Measurements from ENCODE around the gene TRPM2. TPM values are rescaled to one million over a fixed set of nuclear protein-coding genes. Genes with fewer than 3 reads are reported as not detected.
"Not testable (repeated sequence)": the region's sequence is repeated elsewhere in the genome, so short reads cannot be mapped to it uniquely, and the experiment has no call there.

Gene TRPM2
- total RNA-seq, 1 donor from 2014 or later, result 1.6 TPM

DNA sequence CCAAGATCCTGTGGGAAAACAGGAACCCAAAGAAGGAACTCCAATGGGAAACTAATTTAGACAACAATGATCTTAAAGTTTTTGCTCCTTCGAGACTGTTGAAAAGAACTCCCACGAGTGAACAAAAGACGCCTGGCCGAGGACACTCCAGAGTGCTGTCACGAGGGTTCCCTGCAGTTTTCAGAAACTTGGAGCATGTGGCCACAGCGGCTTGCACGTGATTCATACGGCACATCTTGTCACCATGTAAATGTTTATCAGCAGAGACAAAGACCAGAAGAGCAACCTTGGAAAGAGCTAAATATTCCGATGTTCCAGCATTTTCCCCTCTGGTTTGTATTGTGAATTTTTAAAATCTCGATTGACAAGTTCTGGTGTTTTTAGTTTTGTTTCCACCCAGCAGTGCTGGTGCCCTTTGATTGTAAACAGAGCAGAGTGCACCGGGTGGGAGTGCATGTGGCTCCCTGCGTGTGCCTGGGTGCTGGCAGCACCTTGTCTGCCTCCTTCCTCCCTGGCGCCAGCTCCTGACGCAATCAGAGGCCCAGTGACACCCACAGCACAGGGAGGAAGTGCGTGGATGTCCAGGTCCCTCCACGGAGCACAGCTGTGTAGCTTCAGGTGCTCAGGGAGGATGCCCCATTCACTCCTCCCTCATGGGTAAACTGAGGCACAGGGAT lies 124.8 kb downstream of the TRPM2 start:
- Histone ChIP-seq H3K4me3 (ENCODE audit: low read length in 3 of 3) (no peak overlapping the region), H3K9ac (ENCODE audit: low read depth in 1 of 3, low read length in 3 of 3) (no peak overlapping the region), H3K9me3 (ENCODE audit: control insufficient read depth in 3 of 3, low read length in 3 of 3) (no peaks in the 10 kb centered on the region), H3K36me3 (ENCODE audit: control insufficient read depth in 3 of 3, insufficient read depth in 3 of 3, low read length in 3 of 3) (no peaks in the 10 kb centered on the region), H3K4me1 (ENCODE audit: control insufficient read depth in 3 of 3, insufficient read depth in 3 of 3, low read length in 3 of 3) (peaks cover 0 to 4% (median 0%) of the 10 kb centered on the region in 3 donors), H3K27ac (ENCODE audit: low read depth, low read length) (no peak overlapping the region), H3K27me3 (ENCODE audit: control insufficient read depth in 3 of 3, insufficient read depth in 3 of 3, low read length in 3 of 3) (peaks cover 0 to 23% (median 13%) of the 10 kb centered on the region in 3 donors)

DNA sequence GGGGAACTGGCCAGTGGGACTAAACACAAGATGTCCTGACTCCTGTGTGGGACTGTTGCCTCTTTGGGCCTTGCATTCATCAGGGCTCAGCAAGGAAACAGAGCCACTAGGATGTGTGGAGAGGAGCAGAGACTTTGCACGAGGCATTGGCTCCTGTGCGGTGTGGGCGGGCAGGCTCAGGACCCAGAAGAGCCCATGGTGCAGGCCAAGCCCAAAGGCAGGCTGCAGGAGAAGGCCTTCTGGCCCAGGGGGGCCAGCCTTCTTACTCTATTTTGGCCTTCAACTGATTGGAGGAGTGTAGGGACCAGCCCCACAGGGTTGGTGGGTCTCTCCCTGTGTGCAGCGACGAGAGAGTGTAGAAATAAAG lies 125.4 kb downstream of the TRPM2 start:
- Histone ChIP-seq H3K36me3 (ENCODE audit: control insufficient read depth in 3 of 3, insufficient read depth in 3 of 3, low read length in 3 of 3) (no peaks in the 10 kb centered on the region), H3K9ac (ENCODE audit: low read depth in 1 of 3, low read length in 3 of 3) (no peak overlapping the region), H3K4me1 (ENCODE audit: control insufficient read depth in 3 of 3, insufficient read depth in 3 of 3, low read length in 3 of 3) (peaks cover 0 to 4% (median 0%) of the 10 kb centered on the region in 3 donors), H3K27ac (ENCODE audit: low read depth, low read length) (no peak overlapping the region), H3K4me3 (ENCODE audit: low read length in 3 of 3) (no peak overlapping the region), H3K27me3 (ENCODE audit: control insufficient read depth in 3 of 3, insufficient read depth in 3 of 3, low read length in 3 of 3) (peaks cover 3 to 25% (median 18%) of the 10 kb centered on the region in 3 donors), H3K9me3 (ENCODE audit: control insufficient read depth in 3 of 3, low read length in 3 of 3) (no peaks in the 10 kb centered on the region)

DNA sequence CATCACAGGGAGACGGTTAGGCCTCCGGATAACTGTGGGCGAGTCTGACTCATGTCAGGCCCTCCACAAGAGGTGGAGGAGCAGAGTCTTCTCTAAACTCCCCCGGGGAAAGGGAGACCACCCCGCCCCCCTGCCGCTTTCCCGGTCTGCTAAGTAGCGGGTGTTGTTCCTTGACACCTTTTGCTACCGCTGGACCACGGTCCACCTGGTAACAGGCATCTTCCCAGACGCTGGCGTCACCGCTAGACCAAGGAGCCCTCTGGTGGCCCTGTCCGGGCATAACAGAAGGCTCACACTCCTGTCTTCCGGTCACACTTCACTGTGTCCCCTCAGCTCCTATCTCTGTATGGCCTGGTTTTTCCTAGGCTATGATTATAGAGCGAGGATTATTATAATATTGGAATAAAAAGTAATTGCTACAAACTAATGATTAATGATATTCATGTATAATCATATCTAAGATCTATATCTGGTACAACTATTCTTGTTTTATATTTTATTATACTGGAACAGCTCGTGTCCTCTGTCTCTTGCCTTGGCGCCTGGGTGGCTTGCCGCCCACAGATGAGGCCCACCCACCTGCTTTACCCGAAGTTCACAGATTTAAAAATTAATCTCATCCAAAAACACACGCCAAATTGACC lies 126.3 kb downstream of the TRPM2 start:
- not testable (repeated sequence) for H3K9me3 ChIP-seq (ENCODE audit: control insufficient read depth in 3 of 3, low read length in 3 of 3); H3K9ac ChIP-seq (ENCODE audit: low read depth in 1 of 3, low read length in 3 of 3); H3K36me3 ChIP-seq (ENCODE audit: control insufficient read depth in 3 of 3, insufficient read depth in 3 of 3, low read length in 3 of 3); H3K4me3 ChIP-seq (ENCODE audit: low read length in 3 of 3); H3K27ac ChIP-seq (ENCODE audit: low read depth, low read length); H3K4me1 ChIP-seq (ENCODE audit: control insufficient read depth in 3 of 3, insufficient read depth in 3 of 3, low read length in 3 of 3)
- peaks cover 8 to 22% (median 21%) of the 10 kb centered on the region in 3 donors for H3K27me3 ChIP-seq (ENCODE audit: control insufficient read depth in 3 of 3, insufficient read depth in 3 of 3, low read length in 3 of 3)

DNA sequence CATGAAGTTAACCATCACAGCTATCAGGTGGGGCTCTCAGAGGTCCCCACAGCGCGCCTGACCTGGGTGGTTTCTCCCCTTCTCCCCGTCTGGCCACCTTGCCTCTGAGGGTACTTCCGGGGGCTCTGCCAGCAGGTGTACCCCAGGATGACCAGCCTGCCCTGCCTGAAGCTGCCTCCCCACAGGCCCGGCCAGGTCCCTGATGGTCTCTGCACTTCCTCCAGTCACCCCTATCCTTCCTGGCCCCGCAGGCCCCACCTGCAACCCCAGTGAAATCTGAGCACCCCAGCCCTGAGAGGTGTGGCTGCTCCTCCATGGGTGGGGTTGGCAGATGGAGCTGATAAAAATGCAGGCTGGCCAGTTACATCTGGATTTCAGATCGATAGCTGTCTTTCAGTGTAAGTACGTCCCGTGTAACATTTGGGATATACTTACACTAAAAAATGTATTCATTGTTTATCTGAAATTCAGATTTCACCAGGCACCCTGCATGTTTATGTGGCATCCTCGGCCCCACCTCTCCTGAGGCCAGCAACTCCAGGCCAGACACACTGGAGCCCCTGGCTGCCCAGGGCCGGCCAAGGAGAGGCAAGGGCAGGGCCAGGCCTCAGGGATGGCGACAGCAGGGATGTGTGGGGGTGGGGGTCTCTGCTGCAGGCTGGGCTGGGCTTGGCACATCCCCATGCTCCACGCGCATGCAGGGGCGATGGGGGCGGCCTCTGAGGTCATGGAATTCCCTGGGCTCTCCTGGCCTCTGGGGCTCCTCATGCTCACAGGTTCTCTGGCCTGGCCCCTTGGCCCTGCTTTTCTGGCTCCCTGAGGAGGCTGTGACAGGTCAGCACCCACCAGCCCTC lies 127.0 kb downstream of the TRPM2 start:
- H3K9me3 ChIP-seq (ENCODE audit: control insufficient read depth in 3 of 3, low read length in 3 of 3), result no peaks in the 10 kb centered on the region
- H3K36me3 ChIP-seq (ENCODE audit: control insufficient read depth in 3 of 3, insufficient read depth in 3 of 3, low read length in 3 of 3), result no peaks in the 10 kb centered on the region
- no peak overlapping the region for H3K9ac ChIP-seq (ENCODE audit: low read depth in 1 of 3, low read length in 3 of 3)
- H3K27ac ChIP-seq (ENCODE audit: low read depth, low read length), result no peak overlapping the region
- H3K4me1 ChIP-seq (ENCODE audit: control insufficient read depth in 3 of 3, insufficient read depth in 3 of 3, low read length in 3 of 3), result peaks cover 0 to 4% (median 0%) of the 10 kb centered on the region in 3 donors
- peaks cover 8 to 22% (median 21%) of the 10 kb centered on the region in 3 donors for H3K27me3 ChIP-seq (ENCODE audit: control insufficient read depth in 3 of 3, insufficient read depth in 3 of 3, low read length in 3 of 3)
- no peak overlapping the region for H3K4me3 ChIP-seq (ENCODE audit: low read length in 3 of 3)

DNA sequence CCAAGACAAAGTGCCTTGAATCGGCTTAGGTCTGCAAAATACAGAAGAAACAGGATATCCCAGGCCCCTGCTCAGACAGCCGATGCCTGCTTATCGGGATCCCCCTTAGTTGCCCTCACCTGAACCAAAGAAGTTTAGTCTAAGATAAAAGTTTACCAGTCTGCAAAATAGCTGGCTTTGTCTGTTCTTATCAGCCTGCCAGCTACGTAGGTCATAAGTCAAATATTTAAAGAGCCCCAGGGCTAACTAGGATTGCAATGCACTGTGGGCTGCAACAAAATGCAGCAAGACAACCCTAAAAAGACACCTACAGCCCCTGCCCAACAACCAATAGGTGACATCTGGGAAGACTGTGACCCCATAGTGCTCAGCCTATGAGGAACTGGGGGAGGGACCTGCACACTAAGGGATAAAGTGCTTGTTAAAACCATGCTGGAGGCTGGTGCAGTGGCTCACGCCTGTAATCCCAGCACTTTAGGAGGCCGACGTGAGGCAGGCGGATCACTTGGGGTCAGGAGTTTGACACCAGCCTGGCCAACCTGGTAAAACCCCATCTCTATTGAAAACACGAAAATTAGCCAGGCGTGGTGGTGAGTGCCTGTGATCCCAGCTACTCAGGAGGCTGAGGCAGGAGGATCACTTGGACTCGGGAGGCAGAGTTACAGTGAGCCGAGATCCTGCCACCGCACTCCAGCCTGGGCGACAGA lies 129.3 kb downstream of the TRPM2 start:
- Histone ChIP-seq H3K9ac (ENCODE audit: low read depth in 1 of 3, low read length in 3 of 3) (no peak overlapping the region), H3K27me3 (ENCODE audit: control insufficient read depth in 3 of 3, insufficient read depth in 3 of 3, low read length in 3 of 3) (peaks cover 12 to 26% (median 17%) of the 10 kb centered on the region in 3 donors), H3K4me1 (ENCODE audit: control insufficient read depth in 3 of 3, insufficient read depth in 3 of 3, low read length in 3 of 3) (peaks cover 0 to 4% (median 0%) of the 10 kb centered on the region in 3 donors), H3K4me3 (ENCODE audit: low read length in 3 of 3) (no peak overlapping the region), H3K27ac (ENCODE audit: low read depth, low read length) (no peak overlapping the region), H3K36me3 (ENCODE audit: control insufficient read depth in 3 of 3, insufficient read depth in 3 of 3, low read length in 3 of 3) (no peaks in the 10 kb centered on the region), H3K9me3 (ENCODE audit: control insufficient read depth in 3 of 3, low read length in 3 of 3) (no peaks in the 10 kb centered on the region)

DNA sequence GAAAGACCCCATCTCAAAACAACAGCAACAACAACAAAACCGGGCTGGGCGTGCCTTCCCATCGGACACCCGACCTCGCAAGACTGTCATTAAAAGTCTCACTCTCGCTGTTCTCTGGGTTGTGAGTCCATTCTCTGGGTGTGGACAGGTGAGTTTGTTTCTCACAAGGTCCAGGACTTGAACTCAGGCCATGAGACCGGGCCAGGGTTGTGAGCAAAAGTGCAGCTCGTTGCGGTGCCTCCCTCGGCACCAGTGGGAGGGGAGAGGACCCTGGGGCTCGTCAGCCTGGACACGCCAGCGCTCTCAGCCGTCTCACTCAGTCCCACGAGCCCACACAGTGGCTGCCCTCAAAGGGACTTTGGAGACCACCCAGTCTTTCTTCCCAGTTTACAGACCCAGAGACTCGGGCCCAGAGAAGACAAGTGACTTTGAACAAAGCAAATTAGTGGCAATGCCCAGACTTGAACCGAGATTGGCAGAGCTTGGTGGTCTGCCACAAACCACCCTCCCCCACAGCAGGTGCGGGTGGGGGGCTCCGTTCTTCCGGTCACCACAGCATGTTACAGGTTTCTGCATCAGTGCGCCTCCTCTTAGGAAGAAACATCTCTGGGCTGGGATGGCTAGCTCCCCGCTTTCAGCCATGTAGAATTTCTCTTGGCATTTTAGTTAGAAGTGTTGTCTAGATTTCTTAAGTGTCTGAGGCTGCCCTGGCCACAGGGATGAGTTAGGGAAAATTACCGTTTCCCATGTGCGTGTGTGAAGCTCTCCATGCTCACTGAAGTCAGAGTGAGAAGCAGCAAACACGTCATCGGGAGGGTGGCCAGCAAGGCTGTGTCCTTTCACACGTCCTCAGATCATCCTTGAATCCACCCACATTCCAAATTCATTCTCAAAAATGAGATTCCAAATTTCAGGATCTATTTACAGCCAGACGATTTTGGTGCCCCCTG lies 130.1 kb downstream of the TRPM2 start:
- Histone ChIP-seq H3K4me1 (ENCODE audit: control insufficient read depth in 3 of 3, insufficient read depth in 3 of 3, low read length in 3 of 3) (no peaks in the 10 kb centered on the region), H3K4me3 (ENCODE audit: low read length in 3 of 3) (no peak overlapping the region), H3K9ac (ENCODE audit: low read depth in 1 of 3, low read length in 3 of 3) (no peak overlapping the region), H3K36me3 (ENCODE audit: control insufficient read depth in 3 of 3, insufficient read depth in 3 of 3, low read length in 3 of 3) (no peaks in the 10 kb centered on the region), H3K27ac (ENCODE audit: low read depth, low read length) (no peak overlapping the region), H3K27me3 (ENCODE audit: control insufficient read depth in 3 of 3, insufficient read depth in 3 of 3, low read length in 3 of 3) (peaks cover 12 to 23% (median 15%) of the 10 kb centered on the region in 3 donors), H3K9me3 (ENCODE audit: control insufficient read depth in 3 of 3, low read length in 3 of 3) (no peaks in the 10 kb centered on the region)

DNA sequence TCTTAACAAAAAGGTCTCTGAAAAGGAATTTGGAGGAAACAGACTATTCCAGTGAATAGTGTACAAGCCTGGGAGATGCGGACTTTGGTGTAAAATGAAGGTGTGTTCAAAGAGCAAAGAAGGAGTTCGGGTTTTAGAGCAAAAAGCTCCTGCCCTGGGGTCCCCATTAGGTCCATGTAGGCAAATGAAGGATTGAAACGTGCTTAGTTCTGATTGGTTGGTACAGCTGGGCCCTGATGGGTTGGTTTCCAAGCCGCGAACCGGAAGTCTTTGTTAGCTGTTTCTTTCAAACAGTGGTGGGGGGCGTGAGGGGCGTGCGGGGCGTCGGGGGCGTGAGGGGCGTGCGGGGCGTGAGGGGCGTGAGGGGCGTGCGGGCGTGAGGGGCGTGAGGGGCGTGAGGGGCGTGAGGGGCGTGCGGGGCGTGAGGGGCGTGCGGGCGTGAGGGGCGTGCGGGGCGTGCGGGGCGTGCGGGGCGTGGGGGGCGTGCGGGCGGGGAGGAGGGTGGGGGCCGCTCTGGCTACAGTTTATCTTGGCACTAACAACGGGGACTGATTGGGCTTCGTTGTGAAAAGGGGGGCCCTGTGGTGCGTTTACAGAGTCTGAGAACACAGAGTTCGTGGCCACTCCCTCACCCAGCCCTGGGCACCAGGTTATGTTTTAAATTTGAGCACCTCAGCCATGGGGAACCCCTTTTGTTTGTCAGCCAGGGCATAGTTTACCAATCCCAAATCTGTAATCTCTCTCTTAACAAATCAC lies 131.3 kb downstream of the TRPM2 start:
- no peak overlapping the region for H3K4me3 ChIP-seq (ENCODE audit: low read length in 3 of 3)
- H3K27ac ChIP-seq (ENCODE audit: low read depth, low read length), result no peak overlapping the region
- no peaks in the 10 kb centered on the region for H3K9me3 ChIP-seq (ENCODE audit: control insufficient read depth in 3 of 3, low read length in 3 of 3)
- no peaks in the 10 kb centered on the region for H3K4me1 ChIP-seq (ENCODE audit: control insufficient read depth in 3 of 3, insufficient read depth in 3 of 3, low read length in 3 of 3)
- H3K36me3 ChIP-seq (ENCODE audit: control insufficient read depth in 3 of 3, insufficient read depth in 3 of 3, low read length in 3 of 3), result no peaks in the 10 kb centered on the region
- no peak overlapping the region for H3K9ac ChIP-seq (ENCODE audit: low read depth in 1 of 3, low read length in 3 of 3)
- peaks cover 15 to 20% (median 18%) of the 10 kb centered on the region in 3 donors for H3K27me3 ChIP-seq (ENCODE audit: control insufficient read depth in 3 of 3, insufficient read depth in 3 of 3, low read length in 3 of 3)

DNA sequence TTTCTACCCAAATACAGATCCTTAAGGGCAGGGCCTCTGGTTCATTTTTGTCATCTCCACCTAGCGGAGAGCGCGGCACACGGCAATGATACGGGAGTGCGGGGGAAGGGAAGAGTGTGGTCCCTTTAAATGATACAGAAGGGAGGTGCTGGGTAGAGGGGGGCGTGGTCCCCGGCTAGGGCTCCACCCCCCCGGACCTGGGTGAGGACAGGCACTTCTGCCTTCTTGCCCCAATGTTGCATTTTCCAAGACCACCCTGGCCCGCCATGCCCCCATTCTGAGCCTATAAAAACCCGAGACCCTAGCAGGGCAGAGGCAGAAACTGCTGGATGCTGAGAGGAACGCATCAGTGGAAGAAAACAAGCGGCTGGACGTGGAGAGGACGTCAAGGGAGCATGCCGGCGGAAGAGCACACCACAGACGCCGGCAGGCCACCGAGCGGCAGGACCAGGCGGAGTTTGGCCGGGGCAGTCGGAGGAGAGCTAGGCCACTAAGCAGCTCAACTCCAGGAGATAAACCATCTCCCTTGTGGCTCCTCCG lies 131.9 kb downstream of the TRPM2 start:
- Histone ChIP-seq H3K27me3 (ENCODE audit: control insufficient read depth in 3 of 3, insufficient read depth in 3 of 3, low read length in 3 of 3) (peaks cover 15 to 20% (median 18%) of the 10 kb centered on the region in 3 donors), H3K9me3 (ENCODE audit: control insufficient read depth in 3 of 3, low read length in 3 of 3) (no peaks in the 10 kb centered on the region), H3K36me3 (ENCODE audit: control insufficient read depth in 3 of 3, insufficient read depth in 3 of 3, low read length in 3 of 3) (no peaks in the 10 kb centered on the region), H3K4me1 (ENCODE audit: control insufficient read depth in 3 of 3, insufficient read depth in 3 of 3, low read length in 3 of 3) (no peaks in the 10 kb centered on the region), H3K27ac (ENCODE audit: low read depth, low read length) (no peak overlapping the region), H3K9ac (ENCODE audit: low read depth in 1 of 3, low read length in 3 of 3) (no peak overlapping the region), H3K4me3 (ENCODE audit: low read length in 3 of 3) (peak overlapping the region in 1 of 3 donors; percentile 41)

Measured in skeletal muscle tissue (tissue), 4 donors.